HFFc6 (cell line): ENCODE data around the gene GFPT2. TPM values are rescaled to one million over a fixed set of nuclear protein-coding genes. Genes with fewer than 3 reads are reported as not detected.
"Not testable (repeated sequence)": the region's sequence is repeated elsewhere in the genome, so short reads cannot be mapped to it uniquely, and the experiment has no call there.

Experiments
- DNase-seq: peaks from one replicate; pipeline ENCODE4 v3.0.0-alpha.2; 2018
- H3K27ac Mint-ChIP-seq: 2 replicates; pipeline ENCODE4 v1.8.0; 2020; ENCODE audit warnings: mild to moderate bottlenecking, mixed read lengths
- H3K27me3 Mint-ChIP-seq: 2 replicates; pipeline ENCODE4 v1.8.0; 2021; ENCODE audit warnings: mild to moderate bottlenecking, moderate library complexity, mixed read lengths; ENCODE audit not compliant: insufficient read depth
- H3K36me3 Mint-ChIP-seq: 2 replicates; pipeline ENCODE4 v1.8.0; 2021; ENCODE audit warnings: low read depth, mixed read lengths
- H3K4me1 Mint-ChIP-seq: 2 replicates; pipeline ENCODE4 v1.8.0; 2020; ENCODE audit warnings: low read depth, mixed read lengths
- H3K4me3 Mint-ChIP-seq: 2 replicates; pipeline ENCODE4 v1.8.0; 2020; ENCODE audit warnings: mild to moderate bottlenecking, moderate library complexity, mixed read lengths
- H3K9me3 Mint-ChIP-seq: 2 replicates; pipeline ENCODE4 v1.8.0; 2020; ENCODE audit warnings: mild to moderate bottlenecking, mixed read lengths
- total RNA-seq, 6 experiments: library from RNA; stranded (reverse); fragmentation: NEBNext Ultra II Directional; extraction: Animal tissue kit (Norgen Biotek cat#: 25700); gene quantifications; 2 replicates in 1 of 6; 3 replicates in 5 of 6; pipeline ENCODE4 v1.2.3, GENCODE V29; 2021
- TF ChIP-seq, protein P1 (sequence below): fragments of 200-600 bp; sonication (generic); IDR thresholded peaks from 2 replicates; pipeline ENCODE4 v1.5.0; 2021; ENCODE audit warnings: antibody characterized with exemption, mild to moderate bottlenecking

The GFPT2 gene
- total RNA-seq, 6 experiments from 2014 or later, result 0.54 to 3.8 (median 1.1) TPM

DNA sequence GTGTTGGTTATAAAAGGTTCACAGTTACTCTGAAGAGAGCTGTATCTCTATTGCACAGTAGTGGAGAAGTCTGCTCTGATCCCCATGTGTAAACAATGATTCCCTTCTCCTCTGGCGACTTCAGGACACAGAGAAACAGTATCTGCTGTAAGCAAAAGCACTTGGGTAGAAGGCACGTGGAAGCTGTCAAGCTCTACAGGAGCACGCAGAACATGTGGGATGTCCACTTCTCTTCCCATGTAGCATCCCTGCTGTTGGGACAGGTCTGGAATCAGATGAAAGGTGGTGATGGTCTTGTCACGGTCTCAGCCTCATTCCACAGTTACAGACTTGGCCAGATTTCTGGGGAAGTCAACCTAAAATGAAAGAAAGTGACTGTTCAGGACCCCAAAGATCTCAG, 51.9 kb downstream of the GFPT2 start:
- Mint-ChIP-seq H3K36me3 (no peaks in the 10 kb centered on the region), H3K4me1 (no peaks in the 10 kb centered on the region), H3K27ac (no peak overlapping the region), H3K4me3 (no peak overlapping the region), H3K27me3 (peaks cover 6% of the 10 kb centered on the region), H3K9me3 (no peaks in the 10 kb centered on the region)
- DNase-seq, result no peak
- TF ChIP-seq, protein P1, sequence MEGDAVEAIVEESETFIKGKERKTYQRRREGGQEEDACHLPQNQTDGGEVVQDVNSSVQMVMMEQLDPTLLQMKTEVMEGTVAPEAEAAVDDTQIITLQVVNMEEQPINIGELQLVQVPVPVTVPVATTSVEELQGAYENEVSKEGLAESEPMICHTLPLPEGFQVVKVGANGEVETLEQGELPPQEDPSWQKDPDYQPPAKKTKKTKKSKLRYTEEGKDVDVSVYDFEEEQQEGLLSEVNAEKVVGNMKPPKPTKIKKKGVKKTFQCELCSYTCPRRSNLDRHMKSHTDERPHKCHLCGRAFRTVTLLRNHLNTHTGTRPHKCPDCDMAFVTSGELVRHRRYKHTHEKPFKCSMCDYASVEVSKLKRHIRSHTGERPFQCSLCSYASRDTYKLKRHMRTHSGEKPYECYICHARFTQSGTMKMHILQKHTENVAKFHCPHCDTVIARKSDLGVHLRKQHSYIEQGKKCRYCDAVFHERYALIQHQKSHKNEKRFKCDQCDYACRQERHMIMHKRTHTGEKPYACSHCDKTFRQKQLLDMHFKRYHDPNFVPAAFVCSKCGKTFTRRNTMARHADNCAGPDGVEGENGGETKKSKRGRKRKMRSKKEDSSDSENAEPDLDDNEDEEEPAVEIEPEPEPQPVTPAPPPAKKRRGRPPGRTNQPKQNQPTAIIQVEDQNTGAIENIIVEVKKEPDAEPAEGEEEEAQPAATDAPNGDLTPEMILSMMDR, result no peak

DNA sequence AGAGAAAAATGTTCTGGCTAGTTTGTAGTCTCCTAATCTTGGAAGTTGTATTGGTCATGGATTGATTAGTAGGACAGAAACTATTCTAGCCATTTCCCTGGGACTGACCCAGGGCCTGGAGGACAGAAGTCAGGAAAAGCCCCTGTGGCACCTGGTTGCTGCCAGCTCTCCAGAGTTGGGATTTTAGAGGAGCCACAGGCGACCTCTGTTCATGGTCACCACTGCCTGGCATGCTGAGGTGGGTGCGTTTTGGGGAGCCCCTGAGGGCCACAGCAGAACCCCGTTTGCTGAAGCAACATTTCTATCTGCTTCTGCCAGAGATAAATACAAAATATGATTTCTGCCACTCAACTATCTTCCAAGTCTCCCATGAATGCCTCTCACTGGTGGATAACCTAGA, 53.6 kb downstream of the GFPT2 start:
- Mint-ChIP-seq H3K36me3 (no peaks in the 10 kb centered on the region), H3K4me3 (no peak overlapping the region), H3K4me1 (no peaks in the 10 kb centered on the region), H3K9me3 (no peaks in the 10 kb centered on the region), H3K27me3 (peaks cover 2% of the 10 kb centered on the region), H3K27ac (no peak overlapping the region)
- TF ChIP-seq, protein P1, result no peak
- no peak for DNase-seq

DNA sequence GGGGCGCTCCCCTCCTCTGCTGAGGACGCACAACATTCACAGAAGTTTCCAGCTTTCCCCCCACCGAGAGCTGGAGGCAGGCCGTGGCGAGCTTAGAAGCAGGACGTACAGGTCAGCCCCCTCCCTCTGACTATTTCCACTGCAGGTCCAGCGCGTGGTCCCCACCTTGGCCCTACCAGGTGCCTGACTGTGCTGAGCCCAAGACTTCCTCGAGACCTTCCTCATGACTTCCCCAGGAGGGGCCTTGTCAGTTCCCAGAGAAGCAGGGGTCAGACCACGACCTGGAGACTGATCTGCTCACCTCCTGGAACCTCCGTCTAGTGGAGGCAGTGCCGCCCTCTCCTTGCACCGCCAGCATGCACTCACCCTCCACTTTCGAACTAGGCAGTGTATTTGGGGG, 54.1 kb downstream of the GFPT2 start:
- H3K27ac Mint-ChIP-seq, H3K4me3 Mint-ChIP-seq, H3K9me3 Mint-ChIP-seq, H3K27me3 Mint-ChIP-seq, DNase-seq, H3K4me1 Mint-ChIP-seq, H3K36me3 Mint-ChIP-seq: not testable (repeated sequence)

DNA sequence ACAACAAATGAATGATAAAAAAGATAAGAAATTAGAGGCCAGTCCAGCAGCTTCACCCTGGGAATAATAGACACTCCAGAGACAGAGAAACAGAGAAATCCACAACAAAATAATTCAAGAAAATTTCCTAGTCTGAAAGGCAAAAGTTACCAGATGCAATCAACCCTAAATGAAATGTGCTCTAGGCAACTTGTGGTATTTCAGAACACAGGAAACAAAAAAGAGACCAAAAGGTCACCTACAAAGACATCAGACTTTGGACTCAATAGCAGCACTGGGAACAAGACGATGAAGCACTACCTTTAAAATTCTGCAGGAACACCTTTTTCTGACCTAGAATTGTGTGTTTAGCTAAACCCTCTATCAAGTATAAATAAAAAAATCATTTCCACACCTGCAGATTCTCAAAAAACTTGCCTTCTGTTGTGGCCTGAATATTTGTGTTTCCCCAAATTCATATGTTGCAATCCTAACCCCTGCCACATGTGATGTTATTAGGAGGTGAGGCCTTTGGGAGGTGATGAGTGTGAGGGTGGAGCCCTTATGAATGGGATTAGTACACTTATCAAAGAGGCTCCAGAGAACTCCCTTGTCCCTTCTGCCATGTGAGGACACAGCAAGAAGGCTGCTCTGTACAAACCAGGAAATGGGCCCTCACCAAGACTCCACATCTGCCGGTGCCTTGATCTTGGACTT, 55.4 kb downstream of the GFPT2 start:
- Mint-ChIP-seq H3K27me3 (peaks cover 2% of the 10 kb centered on the region), H3K9me3 (no peaks in the 10 kb centered on the region), H3K4me1 (peaks cover 11% of the 10 kb centered on the region)

DNA sequence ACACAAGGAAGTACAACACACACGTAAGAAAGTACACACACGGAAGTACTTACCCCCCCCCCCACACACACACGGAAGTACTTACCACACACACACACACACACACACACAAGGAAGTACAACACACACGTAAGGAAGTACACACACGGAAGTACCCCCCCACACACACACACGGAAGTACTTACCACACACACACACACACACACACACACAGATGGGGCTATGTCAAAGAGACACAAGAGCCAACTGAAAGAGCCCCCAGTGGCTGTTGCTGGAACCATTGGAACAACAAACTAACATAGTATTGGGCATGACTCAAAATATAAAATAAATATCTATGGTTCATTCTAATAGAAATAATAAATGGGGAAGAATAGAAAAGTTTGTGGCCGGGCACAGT, 56.4 kb downstream of the GFPT2 start:
- Mint-ChIP-seq H3K9me3 (no peaks in the 10 kb centered on the region), H3K4me1 (peaks cover 14% of the 10 kb centered on the region), H3K4me3 (no peak overlapping the region), H3K27me3 (peaks cover 2% of the 10 kb centered on the region), H3K27ac (no peak overlapping the region), H3K36me3 (no peaks in the 10 kb centered on the region)
- DNase-seq, result no peak
- TF ChIP-seq, protein P1, result no peak

More for the DNA sequence above, 55.4 kb downstream of the GFPT2 start:
- TF ChIP-seq, protein P1, result no peak
- Mint-ChIP-seq H3K36me3 (no peaks in the 10 kb centered on the region), H3K27ac (no peak overlapping the region), H3K4me3 (no peak overlapping the region)
- DNase-seq, result no peak

DNA sequence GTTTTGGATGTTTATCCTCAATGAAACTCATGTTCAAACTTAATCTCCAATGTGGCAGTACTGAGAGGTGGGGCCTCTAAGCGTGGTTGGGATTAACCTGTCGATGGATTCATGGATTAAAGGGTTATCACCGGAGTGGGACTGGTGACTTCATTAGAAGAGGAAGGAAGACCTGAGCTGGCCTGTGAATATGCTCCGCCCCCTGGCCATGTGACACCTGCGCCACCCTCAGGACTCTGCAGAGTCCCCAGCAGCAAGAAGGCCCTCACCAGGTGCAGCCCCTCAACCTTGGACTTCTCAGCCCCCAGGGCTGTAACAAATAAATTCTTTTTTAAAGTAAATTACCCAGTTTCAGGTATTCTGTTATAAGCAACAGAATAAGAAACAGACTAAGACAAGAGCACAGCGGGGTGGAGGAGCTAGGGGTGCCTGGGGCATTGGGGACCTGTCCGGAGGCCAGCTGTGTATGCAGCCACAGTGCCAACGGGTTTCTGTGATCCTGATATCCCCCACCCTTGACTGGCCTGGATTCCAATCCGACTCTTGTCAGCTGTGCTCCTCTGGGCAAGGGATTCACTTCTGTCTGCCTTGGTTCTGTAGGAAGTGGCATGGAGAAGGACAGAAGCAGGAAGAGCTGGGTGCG, 58.1 kb downstream of the GFPT2 start:
- H3K27ac Mint-ChIP-seq, result no peak overlapping the region
- no peaks in the 10 kb centered on the region for H3K9me3 Mint-ChIP-seq
- H3K27me3 Mint-ChIP-seq, result peaks cover 2% of the 10 kb centered on the region

More for the DNA sequence above, 58.1 kb downstream of the GFPT2 start:
- Mint-ChIP-seq H3K4me3 (no peak overlapping the region), H3K36me3 (peaks cover 5% of the 10 kb centered on the region; the same call in 1 of the 2 replicates), H3K4me1 (peaks cover 25% of the 10 kb centered on the region)
- DNase-seq, result no peak
- TF ChIP-seq, protein P1, result no peak
